Thyroid gland (tissue), 4 donors: ENCODE data around the gene COG7.

Source experiments
- POLR2A ChIP-seq, 2 donors: fragments of 450-650 bp; IDR thresholded peaks; one replicate each; pipeline ENCODE4 v1.6.1; 2017; ENCODE audit warnings: antibody characterized with exemption in 2 of 2, mild to moderate bottlenecking in 2 of 2, moderate library complexity in 1 of 2
- TF ChIP-seq, protein P1 (sequence below), 6 experiments: fragments of 200-600 bp in 3 of 6; fragments of 450-650 bp in 3 of 6; sonication (generic) in 3 of 6; IDR thresholded peaks; one replicate each; pipeline ENCODE4 v1.5.1; 2016 to 2019; ENCODE audit warnings: antibody characterized with exemption in 6 of 6, mild to moderate bottlenecking in 2 of 6, inconsistent platforms in 1 of 6, moderate library complexity in 1 of 6

DNA sequence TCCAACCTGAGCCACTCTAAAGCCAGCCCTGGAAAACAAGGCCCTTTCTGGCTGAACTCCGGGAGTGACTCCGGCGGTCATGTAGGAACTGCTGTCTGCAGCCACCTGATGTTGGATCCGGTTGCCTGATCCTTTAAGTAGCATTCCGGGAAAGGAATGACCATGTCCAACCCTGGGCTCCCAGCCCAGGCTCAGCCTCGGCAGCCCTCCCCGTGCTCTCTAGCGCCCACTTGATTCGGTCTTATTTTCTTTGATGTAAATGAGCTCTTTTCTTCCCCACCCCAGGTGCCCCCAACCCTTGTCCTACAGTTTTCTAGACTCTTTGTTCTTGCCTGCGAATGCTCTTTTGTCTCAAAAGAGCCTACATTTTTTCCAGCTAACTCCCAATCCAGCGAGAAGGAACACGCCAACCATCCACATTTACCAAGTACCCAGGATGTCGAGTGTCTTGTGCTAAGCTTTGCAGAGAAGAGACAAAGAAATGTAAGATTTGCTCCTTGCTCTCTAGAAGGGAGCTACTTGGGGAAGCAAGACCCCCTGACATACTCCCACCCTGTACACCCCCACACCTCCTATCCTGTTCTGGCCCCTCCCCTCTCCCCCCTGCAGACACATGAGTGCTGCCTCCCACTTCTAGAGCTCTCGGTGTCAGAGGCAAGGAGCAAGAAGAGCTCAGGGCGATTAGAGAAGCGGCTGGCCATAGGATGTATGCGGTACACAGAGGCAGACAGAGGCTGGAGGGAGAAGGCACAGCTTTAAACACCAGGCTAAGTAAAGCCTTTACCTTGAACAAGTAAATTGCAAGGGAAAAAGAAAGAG is 53.8 kb downstream of the COG7 start:
- peak in 1 of 2 donors; percentile 34 for TF ChIP-seq POLR2A (IDR thresholded peaks at IDR 0.05)
- TF ChIP-seq, protein P1, sequence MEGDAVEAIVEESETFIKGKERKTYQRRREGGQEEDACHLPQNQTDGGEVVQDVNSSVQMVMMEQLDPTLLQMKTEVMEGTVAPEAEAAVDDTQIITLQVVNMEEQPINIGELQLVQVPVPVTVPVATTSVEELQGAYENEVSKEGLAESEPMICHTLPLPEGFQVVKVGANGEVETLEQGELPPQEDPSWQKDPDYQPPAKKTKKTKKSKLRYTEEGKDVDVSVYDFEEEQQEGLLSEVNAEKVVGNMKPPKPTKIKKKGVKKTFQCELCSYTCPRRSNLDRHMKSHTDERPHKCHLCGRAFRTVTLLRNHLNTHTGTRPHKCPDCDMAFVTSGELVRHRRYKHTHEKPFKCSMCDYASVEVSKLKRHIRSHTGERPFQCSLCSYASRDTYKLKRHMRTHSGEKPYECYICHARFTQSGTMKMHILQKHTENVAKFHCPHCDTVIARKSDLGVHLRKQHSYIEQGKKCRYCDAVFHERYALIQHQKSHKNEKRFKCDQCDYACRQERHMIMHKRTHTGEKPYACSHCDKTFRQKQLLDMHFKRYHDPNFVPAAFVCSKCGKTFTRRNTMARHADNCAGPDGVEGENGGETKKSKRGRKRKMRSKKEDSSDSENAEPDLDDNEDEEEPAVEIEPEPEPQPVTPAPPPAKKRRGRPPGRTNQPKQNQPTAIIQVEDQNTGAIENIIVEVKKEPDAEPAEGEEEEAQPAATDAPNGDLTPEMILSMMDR (IDR thresholded peaks at IDR 0.05), result peak in 3 of 6 experiments; percentile 22 to 44 (median 36)
